Measurements from ENCODE around the gene NAALADL2.
"Not testable (repeated sequence)": the region's sequence is repeated elsewhere in the genome, so short reads cannot be mapped to it uniquely, and the experiment has no call there.

The NAALADL2 gene

GRCh38 chr3:175526609-175527280, 667.6 kb downstream of the NAALADL2 start:
- DNase-seq: no peak

DNA sequence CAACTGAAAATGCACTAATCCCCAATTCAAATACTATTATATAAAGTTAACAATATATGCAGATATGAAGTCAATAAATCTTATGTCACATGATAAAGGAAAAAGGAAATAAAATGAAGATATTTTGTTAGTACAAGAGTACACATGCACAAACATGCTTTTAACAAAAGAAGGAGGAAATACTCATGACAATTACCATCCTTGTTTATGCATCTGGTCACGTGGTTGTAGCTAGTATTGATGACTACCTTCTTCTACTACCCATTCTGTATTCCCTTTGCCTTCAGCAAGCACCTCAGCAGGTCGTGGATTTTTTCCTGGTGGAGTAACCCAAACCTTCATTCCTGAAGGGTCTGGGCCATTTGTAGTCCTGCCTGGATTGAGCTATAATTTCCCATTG, 669.6 kb downstream of the NAALADL2 start:
- DNase-seq: not testable (repeated sequence)

- no peak for DNase-seq
These were observed 676.2 kb downstream of the NAALADL2 start for GRCh38 chr3:175535351-175535750.

GRCh38 chr3:175546115-175546514, 687.0 kb downstream of the NAALADL2 start:
- no peak for DNase-seq

DNA sequence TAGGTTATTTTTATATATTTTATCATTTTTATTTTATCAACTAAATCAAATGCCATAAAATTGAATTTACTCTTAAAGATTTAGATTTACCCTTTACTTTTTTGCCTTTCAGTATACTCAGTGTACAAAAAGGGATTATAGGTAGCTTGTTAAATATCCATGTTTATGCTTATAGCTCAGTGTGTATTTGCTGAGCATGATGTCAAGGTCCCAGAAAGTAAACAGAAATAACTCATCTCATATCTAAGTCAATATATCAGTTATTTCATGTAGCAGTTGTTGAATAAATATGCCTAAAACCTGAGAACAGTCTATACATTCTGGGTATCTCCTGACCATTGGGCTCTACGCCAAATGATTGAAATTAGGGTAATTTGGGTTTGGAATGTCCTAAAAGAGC, 693.8 kb downstream of the NAALADL2 start:
- DNase-seq: no peak

DNA sequence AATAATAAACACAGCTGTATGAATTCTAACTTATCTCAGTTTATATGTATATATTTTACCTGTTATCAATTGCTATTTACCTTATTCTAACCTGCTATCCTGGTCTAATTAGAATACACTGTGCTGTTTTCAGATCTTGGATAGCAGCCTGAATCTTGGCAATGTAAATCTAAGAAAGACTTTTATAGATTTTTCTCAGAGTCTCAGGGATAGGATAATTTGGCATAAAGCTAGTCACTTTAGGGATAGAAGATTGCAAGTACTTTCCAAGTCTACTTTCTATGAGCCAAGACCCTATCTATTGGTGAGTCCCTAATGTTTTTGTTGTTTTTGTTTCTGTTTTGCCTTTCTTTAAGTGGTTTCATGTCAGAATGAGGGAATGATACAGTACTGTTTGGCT, 695.7 kb downstream of the NAALADL2 start:
- no peak for DNase-seq

- no peak for DNase-seq
These were observed 699.1 kb downstream of the NAALADL2 start for GRCh38 chr3:175558261-175558660.

GRCh38 chr3:175564363-175564762, 705.2 kb downstream of the NAALADL2 start:
- DNase-seq: no peak

DNA sequence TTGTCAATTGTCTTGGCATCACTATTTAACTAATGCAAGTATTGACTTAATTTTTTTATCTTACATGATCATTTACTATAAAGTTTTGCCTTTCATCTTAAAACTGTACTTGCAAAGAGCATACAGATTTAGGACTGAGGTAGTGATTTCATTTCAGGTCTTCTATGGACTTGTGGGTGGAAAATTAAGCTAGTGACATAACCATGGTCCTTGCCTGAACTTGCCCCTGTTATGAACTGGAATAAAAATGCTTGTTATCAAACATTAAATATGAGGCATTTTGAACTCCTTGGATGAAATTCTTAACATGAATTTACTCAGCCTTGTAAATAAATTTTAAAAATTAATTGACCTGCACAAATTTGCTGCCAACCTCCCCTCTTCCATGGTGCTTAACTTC, 712.0 kb downstream of the NAALADL2 start:
- DNase-seq: no peak

- no peak for DNase-seq
These were observed 714.1 kb downstream of the NAALADL2 start for GRCh38 chr3:175573226-175573625.

GRCh38 chr3:175580318-175580717, 721.2 kb downstream of the NAALADL2 start:
- DNase-seq: no peak

DNA sequence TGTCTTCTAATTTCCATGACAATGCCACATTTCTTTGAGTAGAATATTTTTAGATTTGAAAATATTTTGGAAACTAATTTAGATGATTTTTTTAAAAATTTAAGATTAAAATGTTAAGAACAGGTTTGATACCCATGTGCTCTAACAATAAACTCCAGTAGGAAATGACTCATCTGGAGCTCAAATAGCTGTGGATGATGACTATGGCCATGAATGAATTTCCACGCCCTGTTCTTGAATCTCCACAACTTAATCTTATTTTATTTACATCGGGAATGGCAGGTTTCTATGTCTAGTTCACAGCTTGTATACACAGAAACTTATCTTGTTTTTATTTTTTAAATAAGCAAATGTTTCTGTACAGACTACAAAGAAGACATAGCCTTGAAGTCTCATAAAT, 726.8 kb downstream of the NAALADL2 start:
- DNase-seq: no peak

DNA sequence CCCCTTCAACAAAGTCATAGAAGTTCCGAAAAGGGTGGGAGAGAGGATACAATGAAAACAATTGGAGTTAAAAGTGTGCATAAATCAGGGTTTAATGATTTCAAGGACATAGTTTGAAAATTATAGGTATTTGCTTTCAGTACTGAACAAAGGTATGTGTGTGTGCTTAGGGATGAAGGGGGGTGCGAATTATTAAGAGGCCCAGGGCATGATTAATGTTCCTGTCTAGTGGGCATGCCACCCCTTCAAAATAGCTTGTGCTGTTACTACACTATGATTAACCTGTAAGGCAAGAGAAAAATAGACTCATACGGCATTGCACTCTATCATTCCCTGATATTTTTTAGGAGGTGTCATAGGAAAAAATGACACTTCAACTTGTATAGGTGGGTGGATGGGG, 731.6 kb downstream of the NAALADL2 start:
- no peak for DNase-seq

DNA sequence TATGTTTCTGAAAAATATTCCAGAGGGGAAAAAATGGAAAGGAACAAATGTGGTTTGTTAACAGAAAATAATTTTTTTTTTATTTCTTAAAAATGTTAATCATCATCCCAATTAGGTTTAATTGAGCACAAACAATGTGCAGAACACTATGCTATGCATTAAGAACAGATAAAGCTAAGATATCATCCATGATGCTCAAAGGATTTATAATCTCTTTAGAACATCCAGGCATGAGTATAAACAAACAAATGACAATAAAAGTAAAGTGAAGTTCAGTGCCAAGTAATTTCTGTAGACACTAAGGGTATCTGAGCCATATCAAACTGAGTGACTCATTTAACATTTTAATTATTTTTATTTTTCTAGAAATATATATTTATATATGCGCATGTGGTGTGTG, 732.2 kb downstream of the NAALADL2 start:
- no peak for DNase-seq

DNA sequence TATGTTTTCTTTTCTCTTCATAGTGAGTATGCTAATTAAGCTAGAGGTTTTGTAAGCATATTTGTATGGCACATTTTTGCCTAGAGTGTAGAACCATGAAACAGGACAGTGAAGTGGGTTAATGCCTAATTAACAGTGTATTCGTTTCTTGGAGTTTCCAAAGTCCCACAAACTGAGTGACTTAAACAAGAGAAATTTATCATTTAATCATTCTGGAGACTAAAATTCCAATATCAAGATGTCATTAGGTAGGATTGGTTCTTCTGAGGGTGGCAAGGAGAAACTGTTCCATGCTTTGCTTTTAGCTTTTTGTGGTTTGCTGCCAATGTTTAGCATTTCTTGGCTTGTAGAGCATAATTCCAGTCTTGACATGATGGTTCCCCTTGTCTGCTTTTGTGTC, 734.2 kb downstream of the NAALADL2 start:
- no peak for DNase-seq

GRCh38 chr3:175598740-175599139, 739.6 kb downstream of the NAALADL2 start:
- DNase-seq: no peak

DNA sequence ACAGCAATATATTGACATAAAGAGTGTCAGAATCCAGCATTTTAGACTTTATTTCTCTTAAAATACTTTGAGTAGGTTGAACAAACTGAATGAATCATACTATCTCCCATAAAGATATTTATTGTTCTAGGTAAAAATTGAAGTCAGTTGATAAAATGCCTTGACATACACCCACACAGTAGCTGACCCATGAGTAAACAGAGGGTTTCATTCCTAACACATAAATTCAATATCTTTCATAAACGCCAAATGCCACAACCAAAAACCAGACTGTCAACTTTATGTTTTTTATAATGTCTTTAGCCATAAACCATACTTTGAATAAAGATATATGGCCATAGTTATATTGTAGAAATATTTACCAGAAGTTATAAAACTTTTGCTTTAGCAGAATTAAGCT, 742.4 kb downstream of the NAALADL2 start:
- DNase-seq: no peak

- DNase-seq: no peak
These were observed 746.7 kb downstream of the NAALADL2 start for GRCh38 chr3:175605851-175606250.

GRCh38 chr3:175606650-175607318, 747.6 kb downstream of the NAALADL2 start:
- no peak for DNase-seq

GRCh38 chr3:175608356-175608755, 749.2 kb downstream of the NAALADL2 start:
- no peak for DNase-seq

GRCh38 chr3:175608911-175609310, 749.8 kb downstream of the NAALADL2 start:
- DNase-seq: no peak

- DNase-seq: no peak
These were observed 753.5 kb downstream of the NAALADL2 start for GRCh38 chr3:175612487-175613196.

GRCh38 chr3:175614107-175614506, 755.0 kb downstream of the NAALADL2 start:
- not testable (repeated sequence) for DNase-seq

DNA sequence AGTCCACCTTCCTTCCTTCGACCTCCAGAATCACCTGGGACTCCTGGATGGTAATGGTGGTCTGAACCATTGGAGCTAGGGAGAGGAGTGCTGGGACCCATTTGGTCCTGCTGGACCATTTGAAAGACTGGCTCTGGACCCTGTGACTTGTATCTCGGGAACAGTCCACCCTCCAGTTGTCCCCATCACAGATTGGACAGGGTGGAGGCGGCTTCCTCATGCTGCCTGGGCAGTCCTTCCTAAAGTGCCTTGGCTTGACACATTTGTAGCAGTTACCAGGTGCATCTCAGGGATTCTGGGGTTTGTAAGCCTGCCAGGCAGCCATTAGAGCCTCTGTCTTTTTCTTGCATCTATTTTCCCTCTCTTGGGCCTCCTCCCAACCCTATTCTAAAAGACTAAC, 758.1 kb downstream of the NAALADL2 start:
- no peak for DNase-seq

Data from activated naive CD4-positive, alpha-beta T cell (primary cell).